ENCODE measurements around the gene SH3GL2. TPM values are rescaled to one million over a fixed set of nuclear protein-coding genes. Genes with fewer than 3 reads are reported as not detected.
"Not testable (repeated sequence)": the region's sequence is repeated elsewhere in the genome, so short reads cannot be mapped to it uniquely, and the experiment has no call there.

SH3GL2 gene
- polyA plus RNA-seq, 3 donors = 0.58 to 1.1 (median 1.0) TPM

GRCh38 chr9:17725399-17726010 lies 146.6 kb downstream of the SH3GL2 start:
- no peak overlapping the region for H3K27ac ChIP-seq (ENCODE audit: low read depth, low read length)
- 57 to 80% (median 72%) methylated on average over 4 of the region's 4 CpGs for WGBS, 3 donors

- 53 to 56% (median 54%) methylated on average over 5 of the region's 5 CpGs for WGBS, 3 donors
- H3K27ac ChIP-seq (ENCODE audit: low read depth, low read length) = no peak overlapping the region
Observed at GRCh38 chr9:17726298-17726697, 147.4 kb downstream of the SH3GL2 start.

GRCh38 chr9:17730899-17731298 lies 152.0 kb downstream of the SH3GL2 start:
- no peak overlapping the region for H3K27ac ChIP-seq (ENCODE audit: low read depth, low read length)
- WGBS, 3 donors = 61 to 80% (median 74%) methylated on average over 7 of the region's 7 CpGs

GRCh38 chr9:17731308-17731707 lies 152.4 kb downstream of the SH3GL2 start:
- no peak overlapping the region for H3K27ac ChIP-seq (ENCODE audit: low read depth, low read length)
- 73 to 86% (median 83%) methylated on average over 4 of the region's 4 CpGs for WGBS, 3 donors

GRCh38 chr9:17734674-17735073 lies 155.8 kb downstream of the SH3GL2 start:
- H3K27ac ChIP-seq (ENCODE audit: low read depth, low read length) = no peak overlapping the region
- 54 to 66% (median 61%) methylated on average over 2 of the region's 2 CpGs for WGBS, 3 donors

DNA sequence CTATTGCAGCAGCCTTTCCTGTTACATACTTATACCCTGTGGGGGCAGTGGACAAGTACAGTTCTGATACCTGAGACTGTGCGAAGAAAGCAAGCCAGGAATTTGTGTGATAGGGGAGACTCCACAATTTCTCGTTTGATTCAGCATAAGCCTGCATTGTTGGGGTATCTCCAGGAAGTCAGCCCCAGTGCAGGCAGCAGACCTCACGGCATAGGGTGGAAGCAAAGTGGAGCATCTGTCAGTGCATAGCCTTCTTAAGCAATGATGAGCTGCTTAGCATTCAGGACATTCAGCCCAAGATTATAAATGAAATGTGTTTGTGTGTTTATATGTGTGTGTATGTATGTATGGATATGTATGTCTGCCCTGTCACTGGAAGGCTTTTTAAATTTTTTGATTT lies 157.0 kb downstream of the SH3GL2 start:
- WGBS, 3 donors = 70 to 83% (median 77%) methylated on average over 3 of the region's 3 CpGs

DNA sequence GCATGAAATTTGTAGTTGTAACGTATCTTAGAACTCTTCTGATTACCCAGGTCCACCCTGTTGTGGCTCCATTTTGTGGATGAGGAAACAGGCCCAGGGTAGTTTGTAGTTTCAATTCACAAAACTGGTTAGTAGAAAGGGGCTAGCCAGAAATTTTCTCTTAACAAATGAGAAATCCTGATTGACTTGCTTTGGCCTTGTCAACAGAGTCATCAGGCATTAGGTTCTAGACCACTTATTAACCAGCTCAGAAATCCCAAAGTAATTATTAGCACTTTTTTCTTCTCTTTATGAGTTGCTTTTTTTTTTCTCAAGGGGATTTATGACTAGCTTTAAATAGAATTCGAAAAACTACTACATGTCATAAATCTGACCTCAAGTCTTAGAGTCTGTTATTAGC lies 160.2 kb downstream of the SH3GL2 start:
- WGBS, 3 donors = 57 to 60% (median 58%) methylated on average over 2 of the region's 2 CpGs
- no peak overlapping the region for H3K27ac ChIP-seq (ENCODE audit: low read depth, low read length)

More for the DNA sequence above, 157.0 kb downstream of the SH3GL2 start:
- H3K27ac ChIP-seq (ENCODE audit: low read depth, low read length) = no peak overlapping the region

DNA sequence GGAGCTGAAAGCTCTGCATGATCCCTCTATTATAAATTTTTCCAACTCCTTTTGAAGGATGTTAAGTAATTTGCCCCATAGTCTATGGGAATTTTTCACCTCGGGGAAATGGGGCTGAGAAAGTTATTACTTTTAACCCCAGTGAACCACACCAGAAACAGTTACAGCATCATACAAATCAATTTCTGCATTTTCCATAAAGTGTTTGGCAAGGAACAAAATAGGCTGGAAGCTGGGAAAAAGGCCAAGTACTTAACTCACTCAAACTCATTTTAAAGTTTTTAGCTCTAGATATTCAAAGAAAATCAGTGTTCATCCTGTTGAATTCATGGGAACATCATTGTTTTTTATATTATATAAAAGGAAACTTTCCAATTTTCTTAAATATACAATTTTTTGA lies 160.9 kb downstream of the SH3GL2 start:
- whole genome bisulfite sequencing, 3 donors = 0 to 23% (median 11%) methylated on average over 1 of the region's 1 CpG
- no peak overlapping the region for H3K27ac ChIP-seq (ENCODE audit: low read depth, low read length)

DNA sequence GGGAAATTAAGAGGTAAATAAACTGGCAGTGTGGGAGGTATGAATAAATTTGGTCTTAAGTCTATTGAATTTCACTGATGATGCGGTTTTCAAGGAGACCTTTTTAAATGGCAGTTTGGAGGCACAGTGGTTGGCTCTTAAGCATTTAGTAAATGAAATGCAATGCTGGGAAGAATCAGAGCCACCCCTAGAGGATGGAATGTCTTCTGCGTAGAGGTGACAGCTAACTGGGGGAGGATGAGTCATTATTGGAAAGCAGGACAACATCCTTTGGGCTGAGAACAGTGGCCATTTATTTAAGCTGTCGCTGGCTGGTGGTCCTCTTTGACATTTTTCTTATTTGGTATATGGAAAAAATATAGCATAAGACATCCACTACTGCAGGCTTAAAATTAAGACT lies 163.2 kb downstream of the SH3GL2 start:
- no peak overlapping the region for H3K27ac ChIP-seq (ENCODE audit: low read depth, low read length)
- 32 to 63% (median 50%) methylated on average over 3 of the region's 3 CpGs for WGBS, 3 donors

- WGBS, 3 donors = 24 to 36% (median 26%) methylated on average over 3 of the region's 3 CpGs
- no peak overlapping the region for H3K27ac ChIP-seq (ENCODE audit: low read depth, low read length)
Observed at GRCh38 chr9:17744786-17745185, 165.9 kb downstream of the SH3GL2 start.

- H3K27ac ChIP-seq (ENCODE audit: low read depth, low read length) = no peak overlapping the region
- WGBS, 3 donors = 35 to 58% (median 57%) methylated on average over 3 of the region's 3 CpGs
Observed at GRCh38 chr9:17750269-17750668, 171.4 kb downstream of the SH3GL2 start.

DNA sequence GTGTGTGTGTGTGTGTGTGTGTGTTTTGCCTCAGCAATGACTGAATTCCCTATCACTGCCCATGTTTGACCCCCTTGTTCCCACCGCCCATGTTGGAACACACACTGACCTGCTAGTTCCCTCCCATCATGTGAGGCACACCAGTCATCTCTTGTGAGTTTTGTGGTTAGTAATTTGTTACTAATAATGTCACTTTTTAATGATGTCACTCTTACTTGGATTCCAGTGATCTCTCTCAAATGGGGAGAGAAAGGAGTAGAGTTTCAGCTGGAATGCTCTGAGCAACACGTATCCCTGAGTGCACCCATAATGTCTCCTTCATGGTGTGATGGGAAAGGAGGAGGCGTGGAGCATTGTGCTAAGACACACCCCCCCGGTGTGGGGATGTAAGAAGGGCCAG lies 172.6 kb downstream of the SH3GL2 start:
- 61 to 69% (median 68%) methylated on average over 4 of the region's 4 CpGs for WGBS, 3 donors
- no peak overlapping the region for H3K27ac ChIP-seq (ENCODE audit: low read depth, low read length)

DNA sequence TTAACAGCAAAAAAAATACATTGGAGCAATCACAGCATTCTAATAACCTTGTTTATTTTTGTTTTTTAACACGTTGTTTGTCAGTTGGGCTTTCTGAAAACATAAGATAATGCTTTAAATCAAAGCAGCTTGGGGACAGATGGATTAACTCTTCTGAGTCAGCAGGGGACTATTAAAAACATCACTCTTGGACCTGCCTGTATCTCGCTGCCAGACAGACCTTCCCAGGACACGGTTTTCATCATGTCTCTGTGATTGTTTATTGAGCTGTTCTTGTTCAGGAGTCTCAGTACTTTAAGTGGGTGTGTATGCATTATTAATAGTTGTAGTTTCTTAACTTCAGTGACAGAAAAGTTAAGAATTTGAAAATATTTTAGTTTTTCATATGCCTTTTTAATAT lies 173.2 kb downstream of the SH3GL2 start:
- WGBS, 3 donors = 34 to 60% (median 47%) methylated on average over 3 of the region's 3 CpGs
- H3K27ac ChIP-seq (ENCODE audit: low read depth, low read length) = no peak overlapping the region

GRCh38 chr9:17757816-17758215 lies 178.9 kb downstream of the SH3GL2 start:
- 72 to 89% (median 86%) methylated on average over 2 of the region's 2 CpGs for WGBS, 3 donors
- no peak overlapping the region for H3K27ac ChIP-seq (ENCODE audit: low read depth, low read length)

DNA sequence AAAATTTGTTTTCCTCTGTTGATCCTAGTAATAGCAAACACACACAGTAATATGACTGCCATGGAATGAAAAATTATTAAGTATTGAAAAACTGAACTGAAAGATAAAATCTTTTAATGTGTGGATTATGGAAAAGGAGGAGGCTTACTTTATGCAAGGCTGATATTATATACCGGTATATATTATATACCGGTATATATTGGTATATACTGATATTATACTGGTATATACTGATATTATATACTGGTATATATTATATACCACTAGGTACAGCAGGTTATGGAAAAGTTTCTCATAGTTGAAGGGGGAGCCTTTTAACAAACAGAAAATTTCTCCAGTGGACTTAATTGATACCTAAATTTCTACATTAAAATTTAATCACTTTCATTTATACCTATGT lies 181.4 kb downstream of the SH3GL2 start:
- H3K27ac ChIP-seq (ENCODE audit: low read depth, low read length) = no peak overlapping the region
- WGBS, 3 donors = 94 to 97% (median 95%) methylated on average over 2 of the region's 2 CpGs

- 62 to 68% (median 64%) methylated on average over 5 to 6 of the region's 6 CpGs for WGBS, 3 donors
- no peak overlapping the region for H3K27ac ChIP-seq (ENCODE audit: low read depth, low read length)
Observed at GRCh38 chr9:17761984-17762676, 183.3 kb downstream of the SH3GL2 start.

DNA sequence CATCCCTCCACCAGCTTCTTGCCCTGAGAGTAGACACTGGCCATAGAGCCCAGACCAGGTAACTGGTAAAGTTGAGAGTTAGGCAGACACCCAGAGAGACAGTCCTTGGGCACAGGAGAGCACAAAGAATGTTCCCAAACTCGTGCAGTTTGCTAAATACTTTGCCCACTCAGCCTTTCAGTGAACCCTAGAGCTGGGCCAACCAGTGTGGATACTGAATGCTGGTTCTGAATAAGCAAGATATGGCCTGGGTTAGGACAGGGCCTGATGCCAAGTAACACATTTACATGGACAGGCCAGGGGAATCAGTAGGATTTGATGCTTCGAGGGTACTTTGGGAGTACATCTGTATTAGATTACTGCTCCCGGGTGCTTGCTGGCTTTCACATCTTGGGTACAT lies 185.4 kb downstream of the SH3GL2 start:
- WGBS, 3 donors = 63 to 77% (median 68%) methylated on average over 2 to 3 of the region's 3 CpGs
- H3K27ac ChIP-seq (ENCODE audit: low read depth, low read length) = no peak overlapping the region

- 73 to 86% (median 77%) methylated on average over 3 to 4 of the region's 4 CpGs for WGBS, 3 donors
- H3K27ac ChIP-seq (ENCODE audit: low read depth, low read length) = not testable (repeated sequence)
Observed at GRCh38 chr9:17765131-17765530, 186.3 kb downstream of the SH3GL2 start.

GRCh38 chr9:17772223-17772622 lies 193.4 kb downstream of the SH3GL2 start:
- H3K27ac ChIP-seq (ENCODE audit: low read depth, low read length) = no peak overlapping the region
- WGBS, 3 donors = 82 to 92% (median 87%) methylated on average over 3 of the region's 3 CpGs

DNA sequence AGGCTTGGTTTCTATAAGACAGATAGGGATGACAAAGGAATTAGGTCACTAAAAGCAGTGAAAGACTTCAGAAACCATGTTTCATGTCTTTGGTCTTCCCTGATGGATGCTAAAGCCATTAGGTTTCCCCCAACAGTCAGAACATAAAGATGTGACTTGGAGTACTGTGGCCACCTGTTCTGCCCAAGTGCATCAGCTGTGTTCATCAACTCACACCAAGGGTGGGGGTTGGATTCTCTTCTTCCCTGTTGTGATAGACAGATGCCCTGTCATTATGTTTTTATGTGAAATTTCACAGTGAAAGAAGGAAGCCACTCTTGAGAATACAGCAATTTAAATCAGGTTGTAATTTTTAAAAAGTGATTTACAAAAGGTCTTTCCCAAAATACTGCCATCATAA lies 196.8 kb downstream of the SH3GL2 start:
- no peak overlapping the region for H3K27ac ChIP-seq (ENCODE audit: low read depth, low read length)

Measured in adipose tissue (tissue), 3 donors.